DMS114 treated with DMSO at 0.1 percent for 48 hours (cell line): ENCODE data around the gene CYB561.

Source experiments
- DNase-seq: peaks from one replicate; lab custom pipeline; 2025; ENCODE audit not compliant: unreplicated experiment; lab: John Stamatoyannopoulos, UW

CYB561 gene

DNA sequence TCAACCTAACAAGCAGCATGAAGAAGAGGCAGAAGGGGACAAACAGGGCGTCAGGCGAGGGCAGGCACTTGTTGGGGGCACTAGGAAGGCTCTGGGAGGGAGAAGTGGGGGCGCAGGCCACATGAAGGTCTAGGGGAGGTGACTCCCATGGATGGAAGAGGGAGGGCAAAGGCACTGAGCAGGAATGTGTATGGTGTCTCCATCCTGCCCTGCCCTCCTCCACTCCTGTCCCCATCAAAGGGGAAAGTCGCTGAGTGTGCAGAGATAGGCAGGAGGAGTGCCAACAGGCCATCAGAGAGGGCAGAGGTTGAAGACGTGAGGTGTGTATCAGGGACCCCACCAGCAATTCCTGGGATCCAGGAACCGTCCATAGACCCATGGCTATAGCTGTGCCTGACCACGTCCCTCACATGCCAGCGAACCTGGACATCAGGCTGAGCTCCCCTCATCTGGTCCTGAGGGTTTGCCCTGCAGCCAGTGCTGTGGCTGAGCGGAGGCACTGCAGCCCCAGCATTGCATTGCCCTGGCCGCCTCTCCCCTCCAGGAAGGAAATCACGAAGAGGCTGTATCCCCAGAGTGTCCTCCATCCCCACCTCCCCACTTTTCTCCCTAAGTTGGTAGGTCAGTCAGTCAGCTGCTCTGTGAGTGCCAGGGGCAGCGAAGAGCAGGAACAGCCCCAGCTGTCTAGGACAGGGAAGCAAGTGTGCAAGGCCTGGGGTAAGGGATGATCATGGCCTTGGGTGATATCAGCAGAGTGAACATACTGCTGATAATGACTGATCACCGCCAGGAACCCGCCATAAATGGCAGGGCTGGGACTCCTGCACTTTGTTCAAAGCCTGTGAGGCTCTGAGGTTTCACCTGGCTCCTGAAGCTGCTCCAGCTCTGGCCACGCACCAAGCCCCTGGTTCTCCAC, 6.2 kb upstream of the CYB561 start:
- DNase-seq: no peak

GRCh38 chr17:63451150-63451549, 5.0 kb upstream of the CYB561 start:
- DNase-seq: no peak

DNA sequence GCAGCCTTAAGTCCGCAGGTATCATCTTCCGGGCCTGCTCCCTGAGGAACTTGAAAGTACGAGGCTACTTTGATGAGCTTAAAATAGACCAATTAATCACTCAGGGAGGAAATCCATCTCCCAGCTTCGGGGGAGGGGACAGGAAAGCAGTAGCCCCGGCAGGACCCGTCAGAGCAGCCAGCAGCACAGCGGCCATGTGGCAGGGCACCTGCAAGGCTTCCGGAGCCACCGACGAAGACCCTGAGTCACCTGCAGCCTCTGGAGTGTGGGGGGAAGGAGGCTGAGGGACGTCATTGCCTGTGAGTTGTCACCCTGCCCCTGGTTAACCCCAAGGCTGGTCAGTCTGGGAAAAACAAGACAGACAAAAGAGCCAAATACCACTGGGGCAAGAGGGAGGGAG, 4.4 kb upstream of the CYB561 start:
- no peak for DNase-seq

GRCh38 chr17:63448655-63449054, 2.5 kb upstream of the CYB561 start:
- no peak for DNase-seq

DNA sequence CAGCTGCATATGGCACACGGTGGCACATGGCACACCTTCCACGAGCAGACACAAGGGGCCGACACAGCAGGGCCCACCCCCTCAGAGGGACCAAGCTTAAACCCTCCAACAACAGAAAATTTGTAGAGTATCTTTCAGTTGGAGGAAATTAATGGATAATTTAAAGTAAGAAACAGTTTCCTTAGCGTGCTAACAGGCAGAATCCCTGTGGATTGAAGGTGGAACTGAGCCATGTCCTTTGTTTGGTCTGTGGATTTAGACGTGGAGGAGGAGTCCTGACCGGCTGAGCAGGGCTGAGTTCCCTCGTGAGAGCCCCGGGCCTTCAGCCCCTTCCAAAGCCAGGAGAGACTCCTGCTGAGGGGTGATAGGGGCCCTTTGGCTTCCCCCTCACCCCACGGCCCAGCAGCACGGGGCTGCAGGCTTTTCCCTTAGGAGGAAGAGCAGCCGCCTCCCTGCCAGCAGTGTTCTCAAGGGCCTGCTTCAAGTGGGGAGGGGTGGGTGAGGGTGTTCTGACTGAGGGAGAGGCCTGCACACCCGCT, 1.4 kb upstream of the CYB561 start:
- no peak for DNase-seq

DNA sequence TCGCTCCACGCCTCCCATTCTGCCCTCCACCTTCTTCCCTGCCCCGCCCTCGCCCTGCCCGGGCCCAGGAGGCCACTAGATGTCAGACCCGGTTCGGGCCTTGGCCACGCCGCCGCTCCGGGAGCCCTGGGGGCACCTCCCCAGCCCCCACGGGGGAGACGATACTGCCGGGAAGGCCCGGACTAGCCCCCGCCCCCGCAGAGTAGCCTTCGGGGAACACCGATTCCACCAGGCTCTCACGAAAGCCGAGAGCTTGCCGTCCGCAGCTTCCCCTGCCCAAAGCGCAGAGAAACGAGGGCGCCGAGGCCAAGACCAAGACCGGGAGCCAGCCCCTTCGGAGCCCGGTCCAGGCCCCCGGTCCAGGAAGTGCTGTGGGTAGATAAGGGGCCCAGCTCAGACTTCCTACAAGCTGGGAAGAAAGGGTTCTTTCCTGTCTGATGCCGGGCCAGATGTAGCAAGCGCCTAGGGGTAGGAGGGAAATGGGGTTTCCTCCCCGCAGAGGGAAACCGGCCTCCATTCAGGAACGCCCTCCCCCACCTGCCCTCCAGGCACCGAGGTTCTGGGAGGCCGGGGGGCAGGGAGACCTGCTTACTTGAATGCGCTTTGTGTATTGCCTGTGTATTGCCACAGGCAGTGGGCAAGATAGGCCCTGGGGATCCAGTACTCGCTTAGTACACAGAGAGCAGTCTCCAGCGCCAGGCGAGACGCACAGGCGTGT, 806 bp upstream of the CYB561 start:
- no peak for DNase-seq

DNA sequence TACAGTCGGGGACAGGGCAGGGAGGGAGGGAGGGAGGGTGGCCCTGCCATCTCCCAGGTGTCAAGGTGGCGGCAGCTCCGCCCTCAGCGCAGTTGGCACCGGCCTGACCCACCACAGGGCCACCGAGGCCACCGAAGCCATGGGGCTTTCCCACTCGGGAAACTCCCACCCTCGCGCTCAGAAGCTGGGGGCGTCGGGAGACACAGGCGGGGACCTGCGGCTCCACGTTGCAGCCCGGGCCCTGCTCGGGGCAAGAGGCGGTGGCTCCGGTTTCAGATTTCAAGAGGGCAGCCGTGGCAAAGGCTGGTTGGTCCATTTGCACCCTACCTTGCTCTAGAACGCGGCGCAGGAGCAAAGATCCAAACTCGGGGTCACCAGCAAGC, 544 bp downstream of the CYB561 start:
- DNase-seq: no peak

- DNase-seq: no peak
These were observed 1.0 kb downstream of the CYB561 start for GRCh38 chr17:63445065-63445464.

GRCh38 chr17:63444457-63444856, 1.6 kb downstream of the CYB561 start:
- DNase-seq: no peak

- DNase-seq: no peak
These were observed 3.1 kb downstream of the CYB561 start for GRCh38 chr17:63443053-63443452.

DNA sequence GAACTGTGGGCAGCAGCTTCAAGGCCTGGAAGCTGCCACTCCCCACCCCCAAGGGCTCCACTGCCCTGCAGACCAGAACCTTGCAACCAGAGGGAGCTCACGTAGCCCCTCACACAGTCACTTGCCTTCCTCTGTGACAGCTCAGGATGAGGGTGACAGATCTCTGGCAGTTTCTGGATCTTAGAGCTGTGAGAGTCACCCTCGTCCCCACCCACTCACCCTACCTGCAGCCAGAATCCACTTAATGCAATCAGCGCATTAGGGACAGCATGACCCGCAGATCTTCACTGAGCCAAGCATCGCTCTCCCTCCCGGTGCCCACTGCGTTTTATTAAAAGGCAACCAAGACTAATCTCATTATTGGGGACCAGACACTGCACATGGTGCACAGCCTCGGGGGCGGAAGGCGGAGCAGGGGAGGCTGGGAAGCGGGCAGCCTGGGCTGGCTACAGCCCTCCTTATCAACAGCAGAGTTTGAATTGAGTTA, 3.5 kb downstream of the CYB561 start:
- peak; percentile 11 for DNase-seq

- DNase-seq: no peak
These were observed 4.0 kb downstream of the CYB561 start for GRCh38 chr17:63442074-63442473.

GRCh38 chr17:63441654-63442053, 4.5 kb downstream of the CYB561 start:
- DNase-seq: no peak

DNA sequence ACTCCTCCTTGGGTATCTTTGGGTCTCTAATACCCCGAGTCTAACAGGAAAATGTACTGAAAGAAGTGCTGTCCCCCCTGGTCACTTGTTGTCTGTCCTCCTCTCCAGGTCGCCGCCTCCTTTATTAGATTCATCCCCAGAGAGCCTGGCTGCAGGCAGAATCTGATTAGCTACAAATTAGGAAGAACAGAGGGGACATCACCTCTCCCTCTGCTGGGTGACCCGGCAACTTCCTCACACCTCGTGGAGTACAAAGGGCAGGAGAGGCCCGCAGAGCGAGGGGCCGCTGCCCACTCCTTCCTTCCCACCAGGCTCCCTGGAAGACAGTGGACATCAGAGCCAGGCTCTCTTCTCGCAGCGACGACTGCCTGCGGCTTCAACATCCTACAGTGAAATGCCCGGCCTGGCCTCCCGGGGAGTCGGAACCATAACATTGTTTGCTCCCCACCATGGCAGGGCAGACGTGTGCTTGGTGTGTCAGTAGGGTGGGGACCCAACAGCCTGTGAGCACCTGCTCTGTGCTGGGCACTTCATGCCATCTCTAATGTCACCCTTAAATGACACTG, 5.3 kb downstream of the CYB561 start:
- DNase-seq: no peak

- DNase-seq: no peak
These were observed 5.9 kb downstream of the CYB561 start for GRCh38 chr17:63440127-63440769.

DNA sequence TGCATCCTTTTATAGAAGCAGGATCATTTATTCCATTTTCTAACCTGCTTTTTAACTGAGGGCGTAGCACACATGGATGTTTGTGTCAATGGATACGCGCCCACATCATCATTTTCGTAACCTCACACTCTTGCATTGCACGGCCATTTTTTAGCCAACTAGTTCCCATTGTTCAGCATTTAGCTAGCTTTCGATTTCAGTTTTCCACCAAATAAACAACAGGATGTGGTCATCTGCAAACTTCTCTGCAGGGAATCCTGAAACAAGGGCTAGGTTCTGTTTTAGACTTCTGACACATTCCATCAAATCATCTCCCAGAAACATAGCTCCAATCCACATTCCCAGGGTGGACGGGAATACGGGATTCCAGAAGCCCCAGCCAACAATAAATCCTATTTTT, 6.4 kb downstream of the CYB561 start:
- DNase-seq: no peak

DNA sequence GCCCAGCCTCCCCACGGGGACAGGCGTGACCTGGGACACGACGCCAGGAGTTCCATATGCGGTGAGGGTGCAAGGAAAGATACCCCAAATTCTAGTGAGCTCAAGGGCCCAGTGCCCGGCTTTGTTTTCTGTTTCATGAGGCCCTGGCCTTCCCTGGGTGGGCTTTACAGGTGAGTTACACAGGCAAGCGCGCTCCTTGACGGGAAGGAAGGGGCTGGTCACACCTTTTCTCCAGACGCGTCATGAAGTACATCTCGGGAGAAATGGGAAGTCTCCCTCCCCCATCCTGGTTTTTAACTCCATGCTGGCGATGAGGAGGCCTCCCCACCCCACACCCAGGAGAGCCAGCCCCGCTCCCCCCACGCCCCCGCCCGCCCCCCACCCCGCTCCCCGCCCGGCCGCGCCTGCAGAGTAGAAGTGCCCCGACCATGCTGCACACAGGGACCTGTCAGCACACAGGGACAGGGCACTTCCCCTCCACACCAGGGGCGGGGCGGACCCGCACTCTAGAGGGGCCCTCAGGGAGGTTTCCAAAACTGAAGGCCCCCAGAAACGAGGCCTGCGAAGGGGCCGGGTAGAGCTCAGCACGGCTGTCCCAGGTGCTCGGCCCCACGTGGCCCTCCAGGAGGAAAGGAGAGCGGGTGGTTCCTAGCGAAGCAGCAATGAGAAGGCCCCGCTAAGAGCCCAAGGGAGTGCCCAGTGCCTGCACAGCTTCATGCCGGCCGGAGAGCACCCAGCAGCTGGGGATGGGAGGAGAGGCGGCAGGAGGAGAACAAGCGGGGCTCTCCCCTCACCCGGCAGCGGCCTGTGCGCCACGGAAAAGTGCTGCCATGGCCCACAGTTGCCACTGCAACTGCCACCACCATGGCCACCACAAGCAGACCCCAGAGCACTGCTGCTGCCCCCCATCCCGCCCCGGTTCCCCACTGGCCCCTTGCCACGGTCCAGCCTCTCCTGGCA, 7.7 kb downstream of the CYB561 start:
- no peak for DNase-seq

GRCh38 chr17:63437287-63438091, 8.6 kb downstream of the CYB561 start:
- no peak for DNase-seq

- DNase-seq: no peak
These were observed 9.5 kb downstream of the CYB561 start for GRCh38 chr17:63436523-63437110.
